ENCODE results near the gene SCAF1.
A peak's percentile ranks its signal among the peaks of the same experiment; 100 is the strongest.

SCAF1 gene, protein sequence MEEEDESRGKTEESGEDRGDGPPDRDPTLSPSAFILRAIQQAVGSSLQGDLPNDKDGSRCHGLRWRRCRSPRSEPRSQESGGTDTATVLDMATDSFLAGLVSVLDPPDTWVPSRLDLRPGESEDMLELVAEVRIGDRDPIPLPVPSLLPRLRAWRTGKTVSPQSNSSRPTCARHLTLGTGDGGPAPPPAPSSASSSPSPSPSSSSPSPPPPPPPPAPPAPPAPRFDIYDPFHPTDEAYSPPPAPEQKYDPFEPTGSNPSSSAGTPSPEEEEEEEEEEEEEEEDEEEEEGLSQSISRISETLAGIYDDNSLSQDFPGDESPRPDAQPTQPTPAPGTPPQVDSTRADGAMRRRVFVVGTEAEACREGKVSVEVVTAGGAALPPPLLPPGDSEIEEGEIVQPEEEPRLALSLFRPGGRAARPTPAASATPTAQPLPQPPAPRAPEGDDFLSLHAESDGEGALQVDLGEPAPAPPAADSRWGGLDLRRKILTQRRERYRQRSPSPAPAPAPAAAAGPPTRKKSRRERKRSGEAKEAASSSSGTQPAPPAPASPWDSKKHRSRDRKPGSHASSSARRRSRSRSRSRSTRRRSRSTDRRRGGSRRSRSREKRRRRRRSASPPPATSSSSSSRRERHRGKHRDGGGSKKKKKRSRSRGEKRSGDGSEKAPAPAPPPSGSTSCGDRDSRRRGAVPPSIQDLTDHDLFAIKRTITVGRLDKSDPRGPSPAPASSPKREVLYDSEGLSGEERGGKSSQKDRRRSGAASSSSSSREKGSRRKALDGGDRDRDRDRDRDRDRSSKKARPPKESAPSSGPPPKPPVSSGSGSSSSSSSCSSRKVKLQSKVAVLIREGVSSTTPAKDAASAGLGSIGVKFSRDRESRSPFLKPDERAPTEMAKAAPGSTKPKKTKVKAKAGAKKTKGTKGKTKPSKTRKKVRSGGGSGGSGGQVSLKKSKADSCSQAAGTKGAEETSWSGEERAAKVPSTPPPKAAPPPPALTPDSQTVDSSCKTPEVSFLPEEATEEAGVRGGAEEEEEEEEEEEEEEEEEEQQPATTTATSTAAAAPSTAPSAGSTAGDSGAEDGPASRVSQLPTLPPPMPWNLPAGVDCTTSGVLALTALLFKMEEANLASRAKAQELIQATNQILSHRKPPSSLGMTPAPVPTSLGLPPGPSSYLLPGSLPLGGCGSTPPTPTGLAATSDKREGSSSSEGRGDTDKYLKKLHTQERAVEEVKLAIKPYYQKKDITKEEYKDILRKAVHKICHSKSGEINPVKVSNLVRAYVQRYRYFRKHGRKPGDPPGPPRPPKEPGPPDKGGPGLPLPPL

DNA sequence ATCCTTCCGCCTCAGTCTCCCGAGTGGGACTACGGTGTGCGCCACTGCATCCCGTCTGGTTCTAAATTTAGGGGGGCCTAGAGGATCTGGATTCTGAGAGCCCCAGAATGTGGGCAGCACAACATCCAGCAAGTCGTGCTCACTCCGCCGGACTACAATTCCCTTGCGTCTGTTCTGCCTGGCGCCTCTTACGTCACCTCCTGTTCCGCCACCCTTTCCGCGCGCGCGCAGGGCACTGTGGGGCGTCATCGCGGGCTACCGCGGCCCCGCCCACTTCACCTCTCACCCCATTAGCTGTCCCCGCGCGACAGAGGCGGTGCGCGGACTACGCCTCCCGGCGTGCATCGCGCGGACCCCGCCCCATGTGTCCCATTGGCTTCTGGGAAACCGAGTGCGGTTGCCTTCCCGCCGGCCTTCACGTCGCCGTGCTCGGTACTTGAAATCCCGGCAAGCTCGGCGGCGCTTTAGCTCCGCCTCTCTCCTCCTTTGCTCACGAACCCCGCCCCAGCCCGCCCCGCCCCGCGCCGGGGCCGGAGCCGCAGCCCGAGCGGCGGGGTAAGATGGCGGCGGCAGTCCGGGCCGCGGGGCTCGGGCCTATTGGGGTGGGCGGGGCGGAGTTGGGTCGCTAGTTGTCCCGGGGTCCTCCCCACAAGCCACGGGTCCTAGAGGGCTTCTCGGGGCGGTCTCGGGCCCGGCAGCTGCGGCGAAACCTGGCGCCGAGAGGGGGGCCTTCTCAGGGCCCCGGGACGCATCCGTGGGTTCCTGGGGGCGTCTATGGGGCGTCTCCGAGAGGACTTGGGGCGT, at the start of gene SCAF1:
SCAF1 (plus strand) TSS at position 522 of the 804 bp plus-strand sequence. CDS start 2,818 bp downstream, outside the sequence.
- DNase-seq (ENCODE audit: low read depth) = peak; percentile 99
- peak within 1 kb of the TSS; percentile 99 for H3K4me3 ChIP-seq (ENCODE audit: control insufficient read depth, low read depth, low read length)
- TF ChIP-seq, protein P1, sequence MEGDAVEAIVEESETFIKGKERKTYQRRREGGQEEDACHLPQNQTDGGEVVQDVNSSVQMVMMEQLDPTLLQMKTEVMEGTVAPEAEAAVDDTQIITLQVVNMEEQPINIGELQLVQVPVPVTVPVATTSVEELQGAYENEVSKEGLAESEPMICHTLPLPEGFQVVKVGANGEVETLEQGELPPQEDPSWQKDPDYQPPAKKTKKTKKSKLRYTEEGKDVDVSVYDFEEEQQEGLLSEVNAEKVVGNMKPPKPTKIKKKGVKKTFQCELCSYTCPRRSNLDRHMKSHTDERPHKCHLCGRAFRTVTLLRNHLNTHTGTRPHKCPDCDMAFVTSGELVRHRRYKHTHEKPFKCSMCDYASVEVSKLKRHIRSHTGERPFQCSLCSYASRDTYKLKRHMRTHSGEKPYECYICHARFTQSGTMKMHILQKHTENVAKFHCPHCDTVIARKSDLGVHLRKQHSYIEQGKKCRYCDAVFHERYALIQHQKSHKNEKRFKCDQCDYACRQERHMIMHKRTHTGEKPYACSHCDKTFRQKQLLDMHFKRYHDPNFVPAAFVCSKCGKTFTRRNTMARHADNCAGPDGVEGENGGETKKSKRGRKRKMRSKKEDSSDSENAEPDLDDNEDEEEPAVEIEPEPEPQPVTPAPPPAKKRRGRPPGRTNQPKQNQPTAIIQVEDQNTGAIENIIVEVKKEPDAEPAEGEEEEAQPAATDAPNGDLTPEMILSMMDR (conservative IDR thresholded peaks at IDR 0.05; ENCODE audit: control insufficient read depth, insufficient read depth, low read depth, low read length) = no peak

DNA sequence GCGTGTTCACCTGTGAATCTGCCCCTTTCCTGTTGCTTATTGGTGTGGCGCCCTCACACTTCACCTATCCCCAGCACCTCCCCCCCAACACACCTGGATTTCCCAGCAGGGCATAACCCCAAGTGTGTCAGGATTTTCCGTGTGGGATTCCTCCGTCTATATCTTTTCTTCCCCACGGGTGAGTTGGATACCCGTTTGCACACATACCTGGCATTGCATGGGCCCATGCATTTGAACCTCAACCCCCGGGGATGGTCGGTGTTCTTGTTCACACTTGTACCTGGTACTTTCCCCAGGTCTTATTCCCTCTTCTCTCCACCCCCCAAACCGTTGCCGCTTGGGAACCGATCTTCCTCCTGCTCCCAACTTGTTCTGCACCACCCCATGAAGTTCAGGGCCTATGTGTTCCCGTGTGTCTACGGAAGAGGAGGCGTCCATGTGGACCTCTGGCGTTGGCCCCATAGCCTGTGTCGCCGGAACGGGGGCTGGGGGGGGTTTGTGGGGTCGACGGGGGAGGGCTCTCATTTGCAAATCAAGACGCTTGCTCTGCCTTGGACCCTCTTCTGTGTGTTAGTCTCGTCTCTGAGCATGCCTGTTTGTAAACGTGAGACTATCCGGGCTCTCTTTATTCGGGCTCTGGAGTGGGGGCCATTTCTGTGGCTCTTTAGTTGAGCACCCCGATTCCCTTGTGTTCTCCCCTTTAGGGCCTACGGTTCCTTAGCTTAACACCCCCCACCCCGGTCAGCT, 49.4 kb upstream of the SCAF1 start:
- TF ChIP-seq, protein P1 (conservative IDR thresholded peaks at IDR 0.05; ENCODE audit: control insufficient read depth, insufficient read depth, low read depth, low read length) = no peak
- peak overlapping the region; percentile 79 for H3K4me3 ChIP-seq (ENCODE audit: control insufficient read depth, low read depth, low read length)
- DNase-seq (ENCODE audit: low read depth) = peak; percentile 14

DNA sequence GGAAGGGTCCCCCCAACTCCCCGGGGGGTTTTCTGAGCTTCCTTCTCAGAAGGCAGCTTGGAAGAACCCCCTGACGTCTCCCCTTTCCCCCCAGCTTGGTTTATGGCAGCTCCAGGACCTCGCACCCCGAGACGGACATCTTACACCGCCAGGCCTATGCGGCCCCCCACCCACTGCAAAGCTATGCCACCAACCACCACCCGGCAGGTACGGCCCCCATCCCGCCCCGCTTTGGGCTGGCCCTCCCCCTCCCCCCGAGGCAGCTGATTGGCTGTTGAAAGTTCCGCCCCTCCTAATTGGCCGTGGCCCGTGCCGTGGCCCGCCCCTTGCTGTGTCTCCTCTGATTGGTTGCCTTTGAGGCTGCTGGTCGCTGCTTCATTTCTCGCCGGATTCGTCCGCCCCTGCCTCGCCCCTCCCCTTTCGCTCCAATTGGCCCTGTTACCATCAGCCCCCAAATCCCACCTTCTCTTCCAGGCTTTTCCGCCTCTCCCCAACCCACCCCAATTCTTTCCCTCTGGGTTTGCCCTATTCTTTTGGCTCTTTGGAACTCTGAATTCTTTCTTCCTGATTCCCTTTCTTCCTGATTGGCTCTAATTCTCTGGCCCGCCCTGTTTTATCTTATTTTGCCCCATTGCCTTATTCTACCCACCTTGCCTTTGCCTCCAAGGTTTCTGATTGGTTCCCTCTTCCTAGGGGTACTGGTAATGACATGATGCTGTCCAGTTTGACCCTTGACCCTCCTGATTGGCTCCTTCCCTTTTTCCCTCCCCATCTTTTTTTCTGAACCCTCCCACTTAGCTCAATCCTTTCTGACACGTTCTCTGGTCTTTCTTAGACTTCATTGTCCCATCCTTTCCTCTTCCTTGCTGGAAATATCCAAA, 48.5 kb upstream of the SCAF1 start:
- DNase-seq (ENCODE audit: low read depth) = peak; percentile 89
- TF ChIP-seq, protein P1 (conservative IDR thresholded peaks at IDR 0.05; ENCODE audit: control insufficient read depth, insufficient read depth, low read depth, low read length) = no peak
- H3K4me3 ChIP-seq (ENCODE audit: control insufficient read depth, low read depth, low read length) = peak overlapping the region; percentile 79

DNA sequence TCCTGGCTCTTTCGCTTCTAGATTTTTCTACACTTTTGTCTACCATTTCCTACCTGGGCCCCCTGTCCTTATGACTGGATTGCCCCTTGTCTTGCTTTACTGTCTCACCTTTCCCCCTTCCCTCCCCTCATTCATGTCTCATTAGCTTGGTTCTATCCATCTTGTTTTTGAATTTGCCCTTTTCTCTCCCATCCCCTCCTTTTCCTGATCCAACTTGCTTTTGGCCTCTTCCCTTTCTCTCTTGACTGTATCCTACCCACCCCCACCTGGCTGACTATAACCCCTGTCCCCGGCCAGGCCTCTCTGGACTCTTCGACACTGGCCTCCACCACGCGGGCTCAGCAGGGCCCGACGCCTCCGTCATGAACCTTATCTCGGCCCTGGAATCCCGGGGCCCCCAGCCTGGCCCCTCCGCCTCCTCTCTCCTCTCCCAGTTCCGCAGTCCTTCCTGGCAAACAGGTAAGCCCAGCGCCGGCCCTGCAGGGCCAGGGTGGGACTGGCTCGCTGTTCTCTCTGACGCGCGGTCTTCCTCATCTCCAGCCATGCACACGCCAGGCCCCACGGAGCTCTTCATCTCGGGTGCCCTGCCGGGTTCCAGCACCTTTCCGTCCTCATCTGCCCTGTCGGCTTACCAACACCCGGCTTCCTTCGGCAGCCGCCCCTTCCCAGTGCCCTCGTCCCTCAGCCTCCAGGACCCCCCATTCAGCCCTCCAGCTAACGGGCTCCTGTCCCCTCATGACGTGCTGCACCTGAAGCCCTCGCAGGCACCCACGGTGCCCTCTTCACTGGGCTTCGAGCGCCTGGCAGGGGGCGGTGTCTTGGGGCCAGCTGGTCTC, 47.6 kb upstream of the SCAF1 start:
- H3K4me3 ChIP-seq (ENCODE audit: control insufficient read depth, low read depth, low read length) = no peak overlapping the region
- TF ChIP-seq, protein P1 (conservative IDR thresholded peaks at IDR 0.05; ENCODE audit: control insufficient read depth, insufficient read depth, low read depth, low read length) = no peak
- DNase-seq (ENCODE audit: low read depth) = no peak

Measured in fibroblast of mammary gland (primary cell).